ENCODE data around the gene CNGB1. TPM values are rescaled to one million over a fixed set of nuclear protein-coding genes. Genes with fewer than 3 reads are reported as not detected.
A peak's percentile ranks its signal among the peaks of the same experiment; 100 is the strongest.

CNGB1 gene
- total and polyA plus RNA-seq, 8 donors, result 0.03 to 0.23 (median 0.14) TPM; not detected in 1

- Histone ChIP-seq H3K36me3 (no peaks in the 10 kb centered on the region), H3K9me3 (no peaks in the 10 kb centered on the region), H3K4me3 (no peak overlapping the region), H3K27me3 (no peaks in the 10 kb centered on the region), H3K4me1 (no peaks in the 10 kb centered on the region), H3K27ac (no peak overlapping the region)
- ATAC-seq (no peak), DNase-seq (peak in 1 of 4 donors; percentile 51)
- intact Hi-C loops (cut with DNase I), result no loop called here
- TF ChIP-seq, protein P1, sequence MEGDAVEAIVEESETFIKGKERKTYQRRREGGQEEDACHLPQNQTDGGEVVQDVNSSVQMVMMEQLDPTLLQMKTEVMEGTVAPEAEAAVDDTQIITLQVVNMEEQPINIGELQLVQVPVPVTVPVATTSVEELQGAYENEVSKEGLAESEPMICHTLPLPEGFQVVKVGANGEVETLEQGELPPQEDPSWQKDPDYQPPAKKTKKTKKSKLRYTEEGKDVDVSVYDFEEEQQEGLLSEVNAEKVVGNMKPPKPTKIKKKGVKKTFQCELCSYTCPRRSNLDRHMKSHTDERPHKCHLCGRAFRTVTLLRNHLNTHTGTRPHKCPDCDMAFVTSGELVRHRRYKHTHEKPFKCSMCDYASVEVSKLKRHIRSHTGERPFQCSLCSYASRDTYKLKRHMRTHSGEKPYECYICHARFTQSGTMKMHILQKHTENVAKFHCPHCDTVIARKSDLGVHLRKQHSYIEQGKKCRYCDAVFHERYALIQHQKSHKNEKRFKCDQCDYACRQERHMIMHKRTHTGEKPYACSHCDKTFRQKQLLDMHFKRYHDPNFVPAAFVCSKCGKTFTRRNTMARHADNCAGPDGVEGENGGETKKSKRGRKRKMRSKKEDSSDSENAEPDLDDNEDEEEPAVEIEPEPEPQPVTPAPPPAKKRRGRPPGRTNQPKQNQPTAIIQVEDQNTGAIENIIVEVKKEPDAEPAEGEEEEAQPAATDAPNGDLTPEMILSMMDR (IDR thresholded peaks at IDR 0.05), result no peak
Observed at GRCh38 chr16:57960826-57961472, 10.0 kb downstream of the CNGB1 start.

- no peak overlapping the region for H3K4me3 ChIP-seq
- intact Hi-C loops (cut with DNase I), result no loop called here
- TF ChIP-seq, protein P1 (IDR thresholded peaks at IDR 0.05), result no peak
- H3K27ac ChIP-seq, result no peak overlapping the region
- no peak for ATAC-seq
- no peaks in the 10 kb centered on the region for H3K4me1 ChIP-seq
- no peaks in the 10 kb centered on the region for H3K36me3 ChIP-seq
- DNase-seq, result no peak
- H3K27me3 ChIP-seq, result no peaks in the 10 kb centered on the region
- no peaks in the 10 kb centered on the region for H3K9me3 ChIP-seq
Observed at GRCh38 chr16:57960310-57960709, 10.6 kb downstream of the CNGB1 start.

- H3K36me3 ChIP-seq, result no peaks in the 10 kb centered on the region
- TF ChIP-seq, protein P1 (IDR thresholded peaks at IDR 0.05), result no peak
- no peaks in the 10 kb centered on the region for H3K4me1 ChIP-seq
- H3K9me3 ChIP-seq, result no peaks in the 10 kb centered on the region
- H3K4me3 ChIP-seq, result no peak overlapping the region
- intact Hi-C loops (cut with DNase I), result no loop called here
- DNase-seq (no peak), ATAC-seq (no peak)
- H3K27me3 ChIP-seq, result no peaks in the 10 kb centered on the region
- H3K27ac ChIP-seq, result no peak overlapping the region
Observed at GRCh38 chr16:57959804-57960203, 11.1 kb downstream of the CNGB1 start.

DNA sequence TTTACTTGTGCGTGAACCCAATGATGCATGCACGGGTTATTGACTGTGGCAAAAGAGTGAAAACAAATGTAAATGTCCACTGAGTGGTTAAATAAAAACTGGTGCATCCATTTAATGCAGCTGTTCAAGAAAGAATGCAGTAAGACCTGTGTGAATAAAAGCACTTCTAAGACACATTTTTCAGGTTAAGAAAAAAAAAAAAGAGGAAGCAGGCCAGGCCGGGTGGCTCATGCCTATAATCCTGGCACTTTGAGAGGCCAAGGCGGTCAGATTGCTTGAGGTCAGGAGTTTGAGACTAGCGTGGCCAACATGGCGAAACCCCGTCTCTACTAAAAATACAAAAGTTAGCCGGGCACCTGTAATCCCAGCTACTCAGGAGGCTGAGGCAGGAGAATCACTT lies 11.8 kb downstream of the CNGB1 start:
- TF ChIP-seq, protein P1 (IDR thresholded peaks at IDR 0.05), result no peak
- Histone ChIP-seq H3K9me3 (no peaks in the 10 kb centered on the region), H3K4me3 (no peak overlapping the region), H3K36me3 (no peaks in the 10 kb centered on the region), H3K27ac (no peak overlapping the region), H3K4me1 (no peaks in the 10 kb centered on the region), H3K27me3 (no peaks in the 10 kb centered on the region)
- intact Hi-C loops (cut with DNase I), result no loop called here
- ATAC-seq (no peak), DNase-seq (peak in 1 of 4 donors; percentile 16)

- Histone ChIP-seq H3K27ac (no peak overlapping the region), H3K27me3 (no peaks in the 10 kb centered on the region), H3K36me3 (no peaks in the 10 kb centered on the region), H3K4me3 (no peak overlapping the region), H3K4me1 (no peaks in the 10 kb centered on the region), H3K9me3 (no peaks in the 10 kb centered on the region)
- TF ChIP-seq, protein P1 (IDR thresholded peaks at IDR 0.05), result no peak
- ATAC-seq (no peak), DNase-seq (no peak)
- intact Hi-C loops (cut with DNase I), result no loop called here
Observed at GRCh38 chr16:57958544-57958943, 12.4 kb downstream of the CNGB1 start.

All from left lung (tissue), 10 donors.